Lower lobe of right lung (tissue), 2 donors: ENCODE results near the gene DIP2C. TPM values are rescaled to one million over a fixed set of nuclear protein-coding genes. Genes with fewer than 3 reads are reported as not detected.
"Not testable (repeated sequence)": the region's sequence is repeated elsewhere in the genome, so short reads cannot be mapped to it uniquely, and the experiment has no call there.

ENCODE experiments used
- ATAC-seq, 2 donors: fragments of 200-7000 bp; cut with Tn5 transposase; one replicate each; pipeline ENCODE4 v1.9.1; 2020 to 2022; ENCODE audit warnings: mild to moderate bottlenecking in 2 of 2, moderate library complexity in 2 of 2
- DNase-seq: peaks from one replicate; pipeline ENCODE4 v3.0.0-alpha.2; 2020
- H3K27ac ChIP-seq: fragments of 200-600 bp; one replicate; pipeline ENCODE4 v1.8.0; 2022
- H3K27me3 ChIP-seq: fragments of 200-600 bp; one replicate; pipeline ENCODE4 v1.8.0; 2022; ENCODE audit warnings: low read depth
- H3K36me3 ChIP-seq: fragments of 200-600 bp; one replicate; pipeline ENCODE4 v1.8.0; 2022; ENCODE audit warnings: mild to moderate bottlenecking
- H3K4me1 ChIP-seq: fragments of 200-600 bp; one replicate; pipeline ENCODE4 v1.8.0; 2022
- H3K4me3 ChIP-seq: fragments of 200-600 bp; one replicate; pipeline ENCODE4 v1.8.0; 2022; ENCODE audit warnings: mild to moderate bottlenecking
- H3K9me3 ChIP-seq: fragments of 200-600 bp; one replicate; pipeline ENCODE4 v1.8.0; 2022
- CTCF ChIP-seq: fragments of 200-600 bp; IDR thresholded peaks from one replicate; pipeline ENCODE4 v1.8.0; 2022; ENCODE audit warnings: antibody characterized with exemption, mild to moderate bottlenecking
- intact Hi-C: fragments of 100-400 bp; cut with DNase I; formaldehyde crosslinking; loops from one replicate; pipeline ENCODE4 v1.11.0; 2022
- total RNA-seq: library from RNA; stranded (reverse); fragmentation: NEBNext Ultra II Directional; extraction: Animal tissue kit (Norgen Biotek cat#: 25700); gene quantifications from one replicate; pipeline ENCODE4 v1.2.1, GENCODE V29; 2021
- donor health status: DM: no; HTN: yes; CAD: no; lungs with severe emphysema.

DIP2C gene
- total RNA-seq, 1 donor from 2014 or later: 15.1 TPM

GRCh38 chr10:636769-637168 is 52.7 kb downstream of the DIP2C start:
- intact Hi-C loops: no loop called here
- no peak for ATAC-seq
- no peaks in the 10 kb centered on the region for H3K27me3 ChIP-seq
- no peak overlapping the region for H3K4me3 ChIP-seq
- no peak overlapping the region for H3K27ac ChIP-seq
- H3K36me3 ChIP-seq: no peaks in the 10 kb centered on the region
- H3K9me3 ChIP-seq: no peaks in the 10 kb centered on the region
- no peaks in the 10 kb centered on the region for H3K4me1 ChIP-seq
- TF ChIP-seq CTCF: no peak
- no peak for DNase-seq

GRCh38 chr10:636016-636730 is 53.3 kb downstream of the DIP2C start:
- ATAC-seq (no peak), DNase-seq (no peak)
- Histone ChIP-seq H3K36me3 (no peaks in the 10 kb centered on the region), H3K27ac (no peak overlapping the region), H3K9me3 (no peaks in the 10 kb centered on the region), H3K4me3 (no peak overlapping the region), H3K4me1 (no peaks in the 10 kb centered on the region), H3K27me3 (no peaks in the 10 kb centered on the region)
- TF ChIP-seq CTCF: no peak
- intact Hi-C loops: no loop called here

- no peaks in the 10 kb centered on the region for H3K27me3 ChIP-seq
- no peak for TF ChIP-seq CTCF
- H3K4me3 ChIP-seq: no peak overlapping the region
- no peak overlapping the region for H3K27ac ChIP-seq
- no peaks in the 10 kb centered on the region for H3K9me3 ChIP-seq
- no peaks in the 10 kb centered on the region for H3K4me1 ChIP-seq
- H3K36me3 ChIP-seq: no peaks in the 10 kb centered on the region
- DNase-seq: peak; percentile 41
- intact Hi-C loops: no loop called here
- ATAC-seq: peak in 1 of 2 donors; percentile 16
Observed at GRCh38 chr10:635088-635861, 54.2 kb downstream of the DIP2C start.

GRCh38 chr10:634256-634655 is 55.2 kb downstream of the DIP2C start:
- intact Hi-C loops: no loop called here
- DNase-seq (no peak), ATAC-seq (no peak)
- H3K27ac ChIP-seq: no peak overlapping the region
- H3K27me3 ChIP-seq: no peaks in the 10 kb centered on the region
- TF ChIP-seq CTCF: no peak
- no peak overlapping the region for H3K4me3 ChIP-seq
- no peaks in the 10 kb centered on the region for H3K36me3 ChIP-seq
- no peaks in the 10 kb centered on the region for H3K9me3 ChIP-seq
- H3K4me1 ChIP-seq: no peaks in the 10 kb centered on the region

- no peak for TF ChIP-seq CTCF
- peak; percentile 64 to 66 for ATAC-seq
- Histone ChIP-seq H3K27ac (no peak overlapping the region), H3K4me1 (no peaks in the 10 kb centered on the region), H3K9me3 (no peaks in the 10 kb centered on the region), H3K4me3 (no peak overlapping the region), H3K27me3 (no peaks in the 10 kb centered on the region), H3K36me3 (no peaks in the 10 kb centered on the region)
- DNase-seq: peak; percentile 52
- intact Hi-C loops: no loop called here
Observed at GRCh38 chr10:633279-634245, 55.9 kb downstream of the DIP2C start.

- H3K27me3 ChIP-seq, H3K4me3 ChIP-seq, intact Hi-C loops, H3K36me3 ChIP-seq, H3K4me1 ChIP-seq, ATAC-seq, H3K9me3 ChIP-seq, DNase-seq, H3K27ac ChIP-seq: not testable (repeated sequence)
Observed at GRCh38 chr10:632807-633177, 56.7 kb downstream of the DIP2C start.

- H3K4me3 ChIP-seq, ATAC-seq, H3K4me1 ChIP-seq, H3K27ac ChIP-seq, H3K27me3 ChIP-seq, intact Hi-C loops, H3K36me3 ChIP-seq, DNase-seq, H3K9me3 ChIP-seq: not testable (repeated sequence)
Observed at GRCh38 chr10:632155-632806, 57.2 kb downstream of the DIP2C start.
